C4-2B (cell line): ENCODE data around the gene NFIA.

Experiments
- ZFX ChIP-seq: fragments of 450-650 bp; IDR thresholded peaks from 2 replicates; pipeline ENCODE4 v1.6.1; 2017
- TF ChIP-seq, protein P1 (sequence below): fragments of 450-650 bp; conservative IDR thresholded peaks from 2 replicates; pipeline ENCODE4 v1.5.1; 2017; ENCODE audit warnings: mild to moderate bottlenecking

DNA sequence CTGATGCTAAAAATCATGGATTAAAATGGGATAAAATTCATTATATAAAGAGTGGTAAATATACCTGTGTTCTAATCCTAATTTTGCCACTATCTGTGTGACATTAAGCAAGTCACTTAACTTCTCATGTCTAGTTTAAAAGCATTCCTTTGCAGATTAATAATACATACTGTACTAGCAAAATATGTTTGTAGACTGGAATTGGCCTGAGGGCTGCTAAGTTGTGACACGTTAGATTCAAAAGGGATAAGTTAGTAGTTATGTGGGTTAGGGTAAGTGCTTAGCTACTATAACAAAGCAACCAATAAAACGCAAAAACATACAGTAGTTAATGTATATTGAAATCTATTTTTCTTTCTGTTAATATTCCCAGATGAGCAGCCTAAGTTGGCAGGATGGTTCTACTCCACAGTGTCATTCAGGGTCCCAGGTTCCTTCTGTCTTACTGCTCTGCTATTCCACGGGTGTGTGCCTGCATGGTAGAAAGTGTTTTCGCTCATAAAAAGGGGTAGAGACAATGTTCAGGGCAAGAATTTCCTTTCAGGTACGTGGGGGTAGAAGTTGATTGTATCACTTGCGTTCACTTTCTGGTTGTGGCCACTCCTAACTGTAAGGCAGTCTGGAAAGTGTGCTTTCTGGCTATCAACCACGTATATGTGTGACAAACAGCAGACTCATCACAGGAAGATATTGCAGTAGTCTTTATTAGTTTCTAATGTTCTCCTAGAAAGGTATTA, 239.8 kb downstream of the NFIA start:
- TF ChIP-seq, protein P1, sequence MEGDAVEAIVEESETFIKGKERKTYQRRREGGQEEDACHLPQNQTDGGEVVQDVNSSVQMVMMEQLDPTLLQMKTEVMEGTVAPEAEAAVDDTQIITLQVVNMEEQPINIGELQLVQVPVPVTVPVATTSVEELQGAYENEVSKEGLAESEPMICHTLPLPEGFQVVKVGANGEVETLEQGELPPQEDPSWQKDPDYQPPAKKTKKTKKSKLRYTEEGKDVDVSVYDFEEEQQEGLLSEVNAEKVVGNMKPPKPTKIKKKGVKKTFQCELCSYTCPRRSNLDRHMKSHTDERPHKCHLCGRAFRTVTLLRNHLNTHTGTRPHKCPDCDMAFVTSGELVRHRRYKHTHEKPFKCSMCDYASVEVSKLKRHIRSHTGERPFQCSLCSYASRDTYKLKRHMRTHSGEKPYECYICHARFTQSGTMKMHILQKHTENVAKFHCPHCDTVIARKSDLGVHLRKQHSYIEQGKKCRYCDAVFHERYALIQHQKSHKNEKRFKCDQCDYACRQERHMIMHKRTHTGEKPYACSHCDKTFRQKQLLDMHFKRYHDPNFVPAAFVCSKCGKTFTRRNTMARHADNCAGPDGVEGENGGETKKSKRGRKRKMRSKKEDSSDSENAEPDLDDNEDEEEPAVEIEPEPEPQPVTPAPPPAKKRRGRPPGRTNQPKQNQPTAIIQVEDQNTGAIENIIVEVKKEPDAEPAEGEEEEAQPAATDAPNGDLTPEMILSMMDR, result no peak
- no peak for TF ChIP-seq ZFX
